Thyroid gland (tissue), 4 donors: Measurements from ENCODE around the gene TMEM50B. TPM values are rescaled to one million over a fixed set of nuclear protein-coding genes. Genes with fewer than 3 reads are reported as not detected.

Experiments
- DNase-seq, 2 donors: peaks; one replicate each; pipeline ENCODE4 v3.0.0-alpha.2; 2019
- H3K27ac ChIP-seq, 3 donors: fragments of 200-600 bp; sonication (generic); 1 replicate in 2 of 3; 2 replicates in 1 of 3; pipeline ENCODE4 v1.5.1; 2016 to 2019; ENCODE audit warnings: mild to moderate bottlenecking in 1 of 3, moderate library complexity in 1 of 3
- H3K27me3 ChIP-seq: fragments of 200-600 bp; sonication (generic); one replicate; pipeline ENCODE4 v1.5.1; 2019
- H3K36me3 ChIP-seq, 2 donors: fragments of 200-600 bp; sonication (generic); one replicate each; pipeline ENCODE4 v1.5.1; 2016 to 2019
- H3K4me1 ChIP-seq, 2 donors: fragments of 200-600 bp; sonication (generic); one replicate each; pipeline ENCODE4 v1.5.1; 2017 to 2019
- H3K4me3 ChIP-seq, 3 donors: fragments of 200-600 bp; sonication (generic); replicated peaks in 1 of 3; 1 replicate in 2 of 3; 2 replicates in 1 of 3; pipeline ENCODE4 v1.5.1; 2016; ENCODE audit warnings: mild to moderate bottlenecking in 1 of 3
- H3K9me3 ChIP-seq: fragments of 200-600 bp; sonication (generic); one replicate; pipeline ENCODE4 v1.5.1; 2017
- CTCF ChIP-seq, 6 experiments: fragments of 200-600 bp in 3 of 6; fragments of 450-650 bp in 3 of 6; sonication (generic) in 3 of 6; IDR thresholded peaks; one replicate each; pipeline ENCODE4 v1.5.1; 2016 to 2019; ENCODE audit warnings: antibody characterized with exemption in 6 of 6, mild to moderate bottlenecking in 2 of 6, inconsistent platforms in 1 of 6, moderate library complexity in 1 of 6
- POLR2A ChIP-seq, 2 donors: fragments of 450-650 bp; IDR thresholded peaks; one replicate each; pipeline ENCODE4 v1.6.1; 2017; ENCODE audit warnings: antibody characterized with exemption in 2 of 2, mild to moderate bottlenecking in 2 of 2, moderate library complexity in 1 of 2
- WGBS, 2 donors: methylation state at CpG; one replicate each; pipeline ENCODE4 v1.1.5; 2017; 5-methylcytosine and 5-hydroxymethylcytosine counted together
- intact Hi-C: fragments of 100-400 bp; cut with DNase I; formaldehyde crosslinking; loops from one replicate; pipeline ENCODE4 v1.15.1; 2023
- total RNA-seq, 4 donors: library from RNA; depleted of rRNA; stranded (reverse); fragments of >200 nt; gene quantifications; one replicate each; pipeline ENCODE4 v1.2.3, GENCODE V29; 2016

Gene TMEM50B
- total RNA-seq, 4 donors from 2014 or later = 202 to 399 (median 295) TPM

- Histone ChIP-seq H3K4me1 (peaks cover 11 to 26% of the 10 kb centered on the region in 2 donors), H3K27me3 (no peaks in the 10 kb centered on the region), H3K9me3 (no peaks in the 10 kb centered on the region), H3K36me3 (peaks cover 49 to 63% of the 10 kb centered on the region in 2 donors), H3K4me3 (no peak overlapping the region), H3K27ac (no peak overlapping the region)
- DNase-seq = no peak
- WGBS, 2 donors = 78 to 92% methylated on average over 6 of the region's 6 CpGs
- intact Hi-C loops = no loop called here
- no peak for TF ChIP-seq CTCF (IDR thresholded peaks at IDR 0.05)
- no peak for TF ChIP-seq POLR2A (IDR thresholded peaks at IDR 0.05)
Measured at GRCh38 chr21:33437140-33437539, 42.6 kb downstream of the TMEM50B start.

- no peaks in the 10 kb centered on the region for H3K27me3 ChIP-seq
- no peak for DNase-seq
- peaks cover 53 to 84% of the 10 kb centered on the region in 2 donors for H3K36me3 ChIP-seq
- no peak overlapping the region for H3K4me3 ChIP-seq
- intact Hi-C loops = no loop called here
- 87 to 89% methylated on average over 5 of the region's 5 CpGs for WGBS, 2 donors
- H3K4me1 ChIP-seq = peaks cover 0 to 14% of the 10 kb centered on the region in 2 donors
- peak overlapping the region in 2 of 3 donors; percentile 45 to 63 for H3K27ac ChIP-seq
- TF ChIP-seq CTCF (IDR thresholded peaks at IDR 0.05) (no peak), POLR2A (IDR thresholded peaks at IDR 0.05) (no peak)
- H3K9me3 ChIP-seq = no peaks in the 10 kb centered on the region
Measured at GRCh38 chr21:33434770-33435360, 44.9 kb downstream of the TMEM50B start.

- Histone ChIP-seq H3K27me3 (no peaks in the 10 kb centered on the region), H3K36me3 (peaks cover 49 to 89% of the 10 kb centered on the region in 2 donors), H3K4me3 (no peak overlapping the region), H3K4me1 (peaks cover 12 to 27% of the 10 kb centered on the region in 2 donors), H3K27ac (peak overlapping the region in 2 of 3 donors; percentile 45 to 62), H3K9me3 (no peaks in the 10 kb centered on the region)
- TF ChIP-seq CTCF (IDR thresholded peaks at IDR 0.05) (no peak), POLR2A (IDR thresholded peaks at IDR 0.05) (no peak)
- WGBS, 2 donors = 87 to 90% methylated on average over 8 of the region's 8 CpGs
- DNase-seq = no peak
- intact Hi-C loops = no loop called here
Measured at GRCh38 chr21:33433425-33434114, 46.2 kb downstream of the TMEM50B start.

- H3K27ac ChIP-seq = peak overlapping the region in 2 of 3 donors; percentile 45 to 62
- H3K36me3 ChIP-seq = peaks cover 43 to 83% of the 10 kb centered on the region in 2 donors
Measured at GRCh38 chr21:33433001-33433400, 46.8 kb downstream of the TMEM50B start.

More at GRCh38 chr21:33433001-33433400, 46.8 kb downstream of the TMEM50B start:
- intact Hi-C loops = no loop called here
- Histone ChIP-seq H3K4me3 (no peak overlapping the region), H3K9me3 (no peaks in the 10 kb centered on the region), H3K27me3 (no peaks in the 10 kb centered on the region), H3K4me1 (peaks cover 13 to 33% of the 10 kb centered on the region in 2 donors)
- TF ChIP-seq CTCF (IDR thresholded peaks at IDR 0.05) (no peak), POLR2A (IDR thresholded peaks at IDR 0.05) (no peak)
- WGBS, 2 donors = 96% methylated on average over 8 of the region's 8 CpGs
- no peak for DNase-seq
